GM12878 (cell line): ENCODE data around the gene GPR78. TPM values are rescaled to one million over a fixed set of nuclear protein-coding genes. Genes with fewer than 3 reads are reported as not detected.

ENCODE experiments used
- ATAC-seq: fragments of 200-7000 bp; cut with Tn5 transposase; 3 replicates; pipeline ENCODE4 v1.9.1; 2020; ENCODE audit warnings: mild to moderate bottlenecking, moderate library complexity
- BruUV-seq: library from RNA; stranded (reverse); fragments of 400-500 nt; replicated peaks from 2 replicates; lab custom pipeline; 2021; lab: Mats Ljungman, UMichigan
- CTCF ChIA-PET: fragments of 300-600 bp; sonication (Branson Sonifier 250); formaldehyde crosslinking; extraction: SDS; loops from one replicate; lab custom pipeline; 2021; ENCODE audit warnings: inconsistent platforms; lab: Yijun Ruan, JAX
- POLR2A ChIA-PET: fragments of 350-600 bp; formaldehyde crosslinking; extraction: SDS; loops from one replicate; lab custom pipeline; 2021; ENCODE audit warnings: inconsistent platforms; lab: Charles Lee
- RAD21 ChIA-PET: fragments of 300-600 bp; sonication (Branson Sonifier 250); formaldehyde crosslinking; loops from one replicate; lab custom pipeline; 2023; ENCODE audit warnings: antibody characterized with exemption; ENCODE audit not compliant: unreplicated experiment; lab: Charles Lee
- SMC1A ChIA-PET: fragments of 300-600 bp; sonication (Branson Sonifier 250); formaldehyde crosslinking; loops from one replicate; lab custom pipeline; 2023; ENCODE audit not compliant: unreplicated experiment, uncharacterized antibody; lab: Charles Lee
- DNase-seq: peaks from one replicate; pipeline ENCODE4 v3.0.0-alpha.2; 2011; ENCODE audit warnings: low read depth, low spot score
- FAIRE-seq: peaks from 3 replicates; lab custom pipeline; 2011; peaks lifted over from hg19 to GRCh38; lab: Jason Lieb, UNC
- H2AFZ ChIP-seq: 2 replicates; pipeline ENCODE4 v1.6.0; 2011; ENCODE audit warnings: low read depth, low read length, control low read depth; ENCODE audit not compliant: control insufficient read depth
- H3K27ac ChIP-seq: 2 replicates; pipeline ENCODE4 v1.5.1; 2011; ENCODE audit warnings: control low read depth; ENCODE audit not compliant: control insufficient read depth, insufficient read depth
- H3K27me3 ChIP-seq, 2 experiments: replicated peaks in 1 of 2; 2 replicates each; pipeline versions ENCODE4 v1.6.0 to v1.6.1; 2011; ENCODE audit warnings: low read length in 1 of 2; ENCODE audit not compliant: control insufficient read depth in 2 of 2, insufficient read depth in 2 of 2
- H3K36me3 ChIP-seq, 2 experiments: 2 replicates each; pipeline ENCODE4 v1.5.1; 2011; ENCODE audit warnings: low read length in 1 of 2; ENCODE audit not compliant: control insufficient read depth in 2 of 2, insufficient read depth in 2 of 2
- H3K4me1 ChIP-seq: 2 replicates; pipeline ENCODE4 v1.6.1; 2011; ENCODE audit warnings: mild to moderate bottlenecking, low read length, moderate library complexity, mixed read lengths; ENCODE audit not compliant: control insufficient read depth, insufficient read depth
- H3K4me2 ChIP-seq: 2 replicates; pipeline ENCODE4 v1.6.0; 2011; ENCODE audit warnings: control low read depth; ENCODE audit not compliant: control insufficient read depth, insufficient read depth
- H3K4me3 ChIP-seq: fragments of 200-600 bp; sonication (generic); 2 replicates; pipeline ENCODE4 v1.5.1; 2016
- H3K79me2 ChIP-seq: 2 replicates; pipeline ENCODE4 v1.6.0; 2011; ENCODE audit warnings: low read length; ENCODE audit not compliant: control insufficient read depth, insufficient read depth
- H3K9ac ChIP-seq: 2 replicates; pipeline ENCODE4 v1.8.0; 2011; ENCODE audit warnings: low read length, control low read depth, mixed read lengths; ENCODE audit not compliant: control insufficient read depth, insufficient read depth
- H3K9me3 ChIP-seq: replicated peaks from 3 replicates; pipeline ENCODE4 v1.5.1; 2011; ENCODE audit warnings: mild to moderate bottlenecking, low read length; ENCODE audit not compliant: control insufficient read depth, insufficient read depth
- H4K20me1 ChIP-seq: 2 replicates; pipeline ENCODE4 v1.6.0; 2011; ENCODE audit not compliant: control insufficient read depth, insufficient read depth
- CHD4 ChIP-seq: fragments of 200-600 bp; sonication (generic); IDR thresholded peaks from 2 replicates; pipeline ENCODE4 v1.6.1; 2016; ENCODE audit warnings: mild to moderate bottlenecking
- CREM ChIP-seq: IDR thresholded peaks from 2 replicates; pipeline ENCODE4 v1.6.1; 2014; ENCODE audit warnings: antibody characterized with exemption, low read depth
- GATAD2B ChIP-seq: fragments of 450-650 bp; conservative IDR thresholded peaks from 2 replicates; pipeline ENCODE4 v1.6.1; 2017; ENCODE audit warnings: low read depth, mild to moderate bottlenecking, moderate library complexity
- HCFC1 ChIP-seq: fragments of 150-350 bp; IDR thresholded peaks from 2 replicates; pipeline ENCODE4 v1.6.1; 2014; ENCODE audit warnings: low read length
- HDAC6 ChIP-seq: fragments of 200-600 bp; sonication (generic); IDR thresholded peaks from one replicate; pipeline ENCODE4 v1.8.0; 2017; ENCODE audit warnings: antibody characterized with exemption; ENCODE audit not compliant: unreplicated experiment
- JUND ChIP-seq: IDR thresholded peaks from 2 replicates; pipeline ENCODE4 v1.6.1; 2012; ENCODE audit warnings: low read depth, mild to moderate bottlenecking, low read length, improper control_type of control experiment, moderate library complexity
- PML ChIP-seq: IDR thresholded peaks from 2 replicates; pipeline ENCODE4 v1.6.1; 2012; ENCODE audit warnings: low read length, inconsistent platforms
- RCOR1 ChIP-seq: conservative IDR thresholded peaks from 2 replicates; pipeline ENCODE4 v1.6.1; 2012; ENCODE audit warnings: low read depth, low read length, improper control_type of control experiment
- RUNX3 ChIP-seq: IDR thresholded peaks from 2 replicates; pipeline ENCODE4 v1.6.1; 2012; ENCODE audit warnings: low read length, inconsistent platforms
- TBL1XR1 ChIP-seq: IDR thresholded peaks from 2 replicates; pipeline ENCODE4 v1.6.1; 2012; ENCODE audit warnings: low read depth, low read length, improper control_type of control experiment
- TCF3 ChIP-seq: IDR thresholded peaks from 2 replicates; pipeline ENCODE4 v1.6.1; 2012; ENCODE audit warnings: low read depth, mild to moderate bottlenecking, low read length, borderline replicate concordance; ENCODE audit not compliant: insufficient read depth
- ZSCAN29 ChIP-seq: fragments of 450-650 bp; IDR thresholded peaks from 2 replicates; pipeline ENCODE4 v1.6.1; 2017; ENCODE audit warnings: mild to moderate bottlenecking, moderate library complexity
- WGBS: methylation state at CpG from one replicate; pipeline ENCODE4 v1.1.6; 2016; ENCODE audit warnings: low lambda C conversion rate; ENCODE audit not compliant: insufficient replicate concordance, insufficient coverage; ENCODE audit errors: missing lambda C conversion rate; 5-methylcytosine and 5-hydroxymethylcytosine counted together
- in situ Hi-C: fragments of 300-500 bp; cut with MboI; formaldehyde crosslinking; loops from 9 replicates; pipeline ENCODE4 v1.14.3; 2018; ENCODE audit warnings: mixed read lengths
- intact Hi-C: fragments of 100-400 bp; cut with micrococcal nuclease; formaldehyde crosslinking; loops from one replicate; pipeline ENCODE4 v1.14.2; 2022; ENCODE audit not compliant: unreplicated experiment
- polyA plus RNA-seq, 11 experiments: library from polyadenylated mRNA; depleted of rRNA in 4 of 11; unstranded in 6 of 11; stranded (reverse) in 5 of 11; fragments of >200 nt; fragmentation: Nextera tagmentation in 4 of 11; fragmentation: Illumina TruSeq in 1 of 11; extraction: Ambion mirVana in 4 of 11; extraction: Trizol in 1 of 11; gene quantifications; 1 replicate in 1 of 11; 2 replicates in 10 of 11; pipeline versions ENCODE4 v1.2.1 to v1.2.3, GENCODE V29; 2011 to 2016; ENCODE audit warnings: inconsistent platforms in 2 of 11, missing spikeins in 2 of 11, low read depth in 1 of 11
- total RNA-seq, 4 experiments: library from RNA; depleted of rRNA in 3 of 4; stranded (reverse); fragments of >200 nt in 3 of 4; fragmentation: Illumina TruSeq in 1 of 4; extraction: Trizol in 1 of 4; gene quantifications; 2 replicates each; pipeline versions ENCODE4 v1.2.1 to v1.2.3, GENCODE V29; 2013 to 2021
- TF ChIP-seq, protein P1 (sequence below): IDR thresholded peaks from 2 replicates; pipeline ENCODE4 v1.6.1; 2011; ENCODE audit warnings: borderline replicate concordance, low read depth, mild to moderate bottlenecking, moderate library complexity, low read length; ENCODE audit not compliant: insufficient read depth, poor library complexity, severe bottlenecking
- TF ChIP-seq, protein P2 (sequence below): fragments of 450-650 bp; IDR thresholded peaks from 2 replicates; pipeline ENCODE4 v1.6.1; 2016; ENCODE audit warnings: mild to moderate bottlenecking, moderate library complexity, borderline replicate concordance

The GPR78 gene
- total and polyA plus RNA-seq, 10 of the 15 experiments (the other 5 are each of a cell fraction or from before 2014, with no cell fraction given): 0.03 TPM; not detected in 9

GRCh38 chr4:8588196-8588470 lies 7.9 kb downstream of the GPR78 start:
- Histone ChIP-seq H3K4me3 (no peak overlapping the region), H2AFZ (no peak overlapping the region), H3K4me2 (no peak overlapping the region), H4K20me1 (no peaks in the 10 kb centered on the region), H3K9me3 (no peaks in the 10 kb centered on the region), H3K36me3 (no peaks in the 10 kb centered on the region), H3K27ac (no peak overlapping the region), H3K79me2 (no peaks in the 10 kb centered on the region), H3K27me3 (peaks cover 2 to 9% of the 10 kb centered on the region in 2 experiments; a peak in 2 of 4 replicates), H3K4me1 (no peaks in the 10 kb centered on the region), H3K9ac (no peak overlapping the region)
- FAIRE-seq: no peak
- ATAC-seq: no peak
- RAD21 ChIA-PET: no interaction called here
- in situ Hi-C loops: no loop called here
- POLR2A ChIA-PET: no interaction called here
- no peak for DNase-seq
- SMC1A ChIA-PET: no interaction called here
- TF ChIP-seq PML: no peak
- TF ChIP-seq RCOR1: no peak
- TF ChIP-seq CHD4: no peak
- no peak for TF ChIP-seq JUND
- TF ChIP-seq, protein P1, sequence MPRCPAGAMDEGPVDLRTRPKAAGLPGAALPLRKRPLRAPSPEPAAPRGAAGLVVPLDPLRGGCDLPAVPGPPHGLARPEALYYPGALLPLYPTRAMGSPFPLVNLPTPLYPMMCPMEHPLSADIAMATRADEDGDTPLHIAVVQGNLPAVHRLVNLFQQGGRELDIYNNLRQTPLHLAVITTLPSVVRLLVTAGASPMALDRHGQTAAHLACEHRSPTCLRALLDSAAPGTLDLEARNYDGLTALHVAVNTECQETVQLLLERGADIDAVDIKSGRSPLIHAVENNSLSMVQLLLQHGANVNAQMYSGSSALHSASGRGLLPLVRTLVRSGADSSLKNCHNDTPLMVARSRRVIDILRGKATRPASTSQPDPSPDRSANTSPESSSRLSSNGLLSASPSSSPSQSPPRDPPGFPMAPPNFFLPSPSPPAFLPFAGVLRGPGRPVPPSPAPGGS: no peak
- TF ChIP-seq, protein P2, sequence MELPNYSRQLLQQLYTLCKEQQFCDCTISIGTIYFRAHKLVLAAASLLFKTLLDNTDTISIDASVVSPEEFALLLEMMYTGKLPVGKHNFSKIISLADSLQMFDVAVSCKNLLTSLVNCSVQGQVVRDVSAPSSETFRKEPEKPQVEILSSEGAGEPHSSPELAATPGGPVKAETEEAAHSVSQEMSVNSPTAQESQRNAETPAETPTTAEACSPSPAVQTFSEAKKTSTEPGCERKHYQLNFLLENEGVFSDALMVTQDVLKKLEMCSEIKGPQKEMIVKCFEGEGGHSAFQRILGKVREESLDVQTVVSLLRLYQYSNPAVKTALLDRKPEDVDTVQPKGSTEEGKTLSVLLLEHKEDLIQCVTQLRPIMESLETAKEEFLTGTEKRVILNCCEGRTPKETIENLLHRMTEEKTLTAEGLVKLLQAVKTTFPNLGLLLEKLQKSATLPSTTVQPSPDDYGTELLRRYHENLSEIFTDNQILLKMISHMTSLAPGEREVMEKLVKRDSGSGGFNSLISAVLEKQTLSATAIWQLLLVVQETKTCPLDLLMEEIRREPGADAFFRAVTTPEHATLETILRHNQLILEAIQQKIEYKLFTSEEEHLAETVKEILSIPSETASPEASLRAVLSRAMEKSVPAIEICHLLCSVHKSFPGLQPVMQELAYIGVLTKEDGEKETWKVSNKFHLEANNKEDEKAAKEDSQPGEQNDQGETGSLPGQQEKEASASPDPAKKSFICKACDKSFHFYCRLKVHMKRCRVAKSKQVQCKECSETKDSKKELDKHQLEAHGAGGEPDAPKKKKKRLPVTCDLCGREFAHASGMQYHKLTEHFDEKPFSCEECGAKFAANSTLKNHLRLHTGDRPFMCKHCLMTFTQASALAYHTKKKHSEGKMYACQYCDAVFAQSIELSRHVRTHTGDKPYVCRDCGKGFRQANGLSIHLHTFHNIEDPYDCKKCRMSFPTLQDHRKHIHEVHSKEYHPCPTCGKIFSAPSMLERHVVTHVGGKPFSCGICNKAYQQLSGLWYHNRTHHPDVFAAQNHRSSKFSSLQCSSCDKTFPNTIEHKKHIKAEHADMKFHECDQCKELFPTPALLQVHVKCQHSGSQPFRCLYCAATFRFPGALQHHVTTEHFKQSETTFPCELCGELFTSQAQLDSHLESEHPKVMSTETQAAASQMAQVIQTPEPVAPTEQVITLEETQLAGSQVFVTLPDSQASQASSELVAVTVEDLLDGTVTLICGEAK: no peak
- no peak for TF ChIP-seq ZSCAN29
- TF ChIP-seq RUNX3: no peak
- TF ChIP-seq CREM: no peak
- no peak for TF ChIP-seq GATAD2B
- no peak for TF ChIP-seq TBL1XR1
- no peak for TF ChIP-seq HCFC1
- no peak for TF ChIP-seq HDAC6
- TF ChIP-seq TCF3: no peak
- intact Hi-C loops: no loop called here
- CTCF ChIA-PET: interaction anchor here (2.4 kb wide), 1 partner anchor 119 kb away, joined by 15 read pairs; no protein-coding TSS in a partner anchor
- BruUV-seq: no TSS peak
- 35% methylated on average over 2 of the region's 2 CpGs for WGBS
